Uterus (tissue), 2 donors: ENCODE measurements around the gene PRKAR1B.

Experiments
- POLR2A ChIP-seq, 2 donors: fragments of 450-650 bp; IDR thresholded peaks; one replicate each; pipeline ENCODE4 v1.6.1; 2016; ENCODE audit warnings: antibody characterized with exemption in 2 of 2, mild to moderate bottlenecking in 1 of 2, moderate library complexity in 1 of 2
- TF ChIP-seq, protein P1 (sequence below), 4 experiments: fragments of 200-600 bp in 2 of 4; fragments of 450-650 bp in 2 of 4; sonication (generic) in 2 of 4; IDR thresholded peaks; one replicate each; pipeline ENCODE4 v1.5.1; 2016 to 2019; ENCODE audit warnings: antibody characterized with exemption in 4 of 4, mild to moderate bottlenecking in 2 of 4, moderate library complexity in 1 of 4

DNA sequence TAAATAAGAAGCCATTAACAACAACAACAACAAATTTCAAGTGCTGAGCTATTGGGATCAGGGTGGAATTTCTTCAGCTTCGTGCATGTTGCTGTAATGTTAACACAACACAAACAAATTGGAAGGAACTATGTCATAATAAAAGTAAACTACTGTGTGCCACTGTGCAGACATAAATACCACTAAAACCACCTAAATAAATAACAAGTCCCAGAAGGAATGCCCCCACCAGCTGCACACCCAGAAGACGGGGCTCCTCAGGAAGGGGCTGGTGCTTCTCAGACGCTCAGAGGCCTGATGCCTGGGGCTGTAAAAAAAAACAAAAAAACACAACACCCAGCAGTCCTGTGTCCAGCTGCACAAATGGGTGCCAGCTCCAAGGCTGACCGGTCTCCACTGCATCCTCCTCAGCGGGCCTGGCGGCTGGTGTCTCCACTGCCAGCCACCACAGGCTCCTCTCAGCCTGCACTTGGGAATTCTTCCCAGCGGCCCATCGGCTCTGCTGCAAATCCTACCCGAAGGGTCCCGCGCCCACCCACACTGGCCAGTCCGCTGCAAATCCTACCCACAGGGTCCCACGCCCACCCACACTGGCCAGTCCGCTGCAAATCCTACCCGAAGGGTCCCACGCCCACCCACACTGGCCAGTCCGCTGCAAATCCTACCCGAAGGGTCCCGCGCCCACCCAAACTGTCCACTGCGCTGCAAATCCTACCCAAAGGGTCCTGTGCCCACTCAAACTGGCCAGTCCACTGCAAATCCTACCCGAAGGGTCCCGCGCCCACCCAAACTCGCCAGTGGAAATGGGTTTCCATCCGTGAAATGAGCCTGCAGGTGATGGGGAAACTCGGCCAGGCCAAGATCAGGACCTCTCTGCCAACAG, 36.4 kb downstream of the PRKAR1B start:
- TF ChIP-seq, protein P1, sequence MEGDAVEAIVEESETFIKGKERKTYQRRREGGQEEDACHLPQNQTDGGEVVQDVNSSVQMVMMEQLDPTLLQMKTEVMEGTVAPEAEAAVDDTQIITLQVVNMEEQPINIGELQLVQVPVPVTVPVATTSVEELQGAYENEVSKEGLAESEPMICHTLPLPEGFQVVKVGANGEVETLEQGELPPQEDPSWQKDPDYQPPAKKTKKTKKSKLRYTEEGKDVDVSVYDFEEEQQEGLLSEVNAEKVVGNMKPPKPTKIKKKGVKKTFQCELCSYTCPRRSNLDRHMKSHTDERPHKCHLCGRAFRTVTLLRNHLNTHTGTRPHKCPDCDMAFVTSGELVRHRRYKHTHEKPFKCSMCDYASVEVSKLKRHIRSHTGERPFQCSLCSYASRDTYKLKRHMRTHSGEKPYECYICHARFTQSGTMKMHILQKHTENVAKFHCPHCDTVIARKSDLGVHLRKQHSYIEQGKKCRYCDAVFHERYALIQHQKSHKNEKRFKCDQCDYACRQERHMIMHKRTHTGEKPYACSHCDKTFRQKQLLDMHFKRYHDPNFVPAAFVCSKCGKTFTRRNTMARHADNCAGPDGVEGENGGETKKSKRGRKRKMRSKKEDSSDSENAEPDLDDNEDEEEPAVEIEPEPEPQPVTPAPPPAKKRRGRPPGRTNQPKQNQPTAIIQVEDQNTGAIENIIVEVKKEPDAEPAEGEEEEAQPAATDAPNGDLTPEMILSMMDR (IDR thresholded peaks at IDR 0.05): no peak
- TF ChIP-seq POLR2A (IDR thresholded peaks at IDR 0.05): no peak
